ENCODE measurements around the gene MAP3K19. TPM values are rescaled to one million over a fixed set of nuclear protein-coding genes. Genes with fewer than 3 reads are reported as not detected.
"Not testable (repeated sequence)": the region's sequence is repeated elsewhere in the genome, so short reads cannot be mapped to it uniquely, and the experiment has no call there.

The MAP3K19 gene
- total RNA-seq, 1 experiment from 2014 or later: not detected

DNA sequence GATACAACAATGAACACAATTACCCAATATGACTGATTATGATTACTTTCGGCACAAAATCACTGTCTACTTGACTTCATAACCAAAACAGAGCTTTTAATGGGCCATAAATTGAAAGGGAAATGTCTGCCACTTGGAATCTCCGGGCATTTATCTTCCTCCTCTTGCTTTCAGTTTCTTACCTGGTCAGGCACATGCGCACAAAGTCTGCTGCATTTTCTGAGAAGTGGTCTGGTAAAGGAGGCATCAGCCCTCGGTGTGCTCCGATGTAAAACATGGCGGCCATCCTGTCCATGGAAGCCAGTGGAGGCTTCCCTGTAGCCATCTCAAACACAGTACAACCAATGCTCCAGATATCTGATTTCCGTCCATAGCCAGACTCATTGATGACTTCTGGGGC is 66.6 kb downstream of the MAP3K19 start:
- no peak for DNase-seq
- no peaks in the 10 kb centered on the region for H3K36me3 ChIP-seq
- H3K27ac ChIP-seq: no peak overlapping the region
- H3K4me3 ChIP-seq: no peak overlapping the region
- no peaks in the 10 kb centered on the region for H3K27me3 ChIP-seq
- H3K9me3 ChIP-seq (replicated peaks): peaks cover 4% of the 10 kb centered on the region; the same call in 1 of the 2 replicates
- H3K4me1 ChIP-seq: no peaks in the 10 kb centered on the region

GRCh38 chr2:134979221-134979620 is 68.0 kb downstream of the MAP3K19 start:
- Histone ChIP-seq H3K4me3 (no peak overlapping the region), H3K27ac (no peak overlapping the region), H3K36me3 (no peaks in the 10 kb centered on the region), H3K9me3 (replicated peaks) (peaks cover 8% of the 10 kb centered on the region; the same call in 1 of the 2 replicates), H3K27me3 (no peaks in the 10 kb centered on the region), H3K4me1 (no peaks in the 10 kb centered on the region)
- DNase-seq: no peak

DNA sequence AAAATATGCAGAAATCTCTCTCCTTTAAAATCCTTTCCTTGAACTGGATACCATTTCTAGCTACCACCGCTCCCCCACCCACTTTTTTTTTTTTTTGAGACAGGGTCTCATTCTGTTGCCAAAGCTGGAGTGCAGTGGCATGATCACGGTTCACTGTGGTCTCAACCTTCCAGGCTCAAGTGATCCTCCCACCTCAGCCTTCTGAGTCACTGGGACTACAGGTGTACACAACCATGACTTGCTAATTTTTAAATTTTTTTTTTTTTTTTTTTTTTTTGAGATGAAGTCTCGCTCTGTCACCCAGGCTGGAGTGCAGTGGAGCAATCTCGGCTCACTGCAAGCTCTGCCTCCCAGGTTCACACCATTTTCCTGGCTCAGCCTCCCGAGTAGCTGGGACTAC is 70.1 kb downstream of the MAP3K19 start:
- H3K4me3 ChIP-seq, H3K4me1 ChIP-seq, H3K27ac ChIP-seq, H3K36me3 ChIP-seq, DNase-seq, H3K27me3 ChIP-seq: not testable (repeated sequence)
- H3K9me3 ChIP-seq (replicated peaks): peaks cover 10% of the 10 kb centered on the region; the same call in 1 of the 2 replicates

- Histone ChIP-seq H3K9me3 (replicated peaks) (peaks cover 9% of the 10 kb centered on the region; the same call in 1 of the 2 replicates), H3K36me3 (no peaks in the 10 kb centered on the region), H3K4me3 (no peak overlapping the region), H3K27ac (no peak overlapping the region), H3K27me3 (no peaks in the 10 kb centered on the region), H3K4me1 (no peaks in the 10 kb centered on the region)
- DNase-seq: no peak
Observed at GRCh38 chr2:134976074-134976702, 71.1 kb downstream of the MAP3K19 start.

DNA sequence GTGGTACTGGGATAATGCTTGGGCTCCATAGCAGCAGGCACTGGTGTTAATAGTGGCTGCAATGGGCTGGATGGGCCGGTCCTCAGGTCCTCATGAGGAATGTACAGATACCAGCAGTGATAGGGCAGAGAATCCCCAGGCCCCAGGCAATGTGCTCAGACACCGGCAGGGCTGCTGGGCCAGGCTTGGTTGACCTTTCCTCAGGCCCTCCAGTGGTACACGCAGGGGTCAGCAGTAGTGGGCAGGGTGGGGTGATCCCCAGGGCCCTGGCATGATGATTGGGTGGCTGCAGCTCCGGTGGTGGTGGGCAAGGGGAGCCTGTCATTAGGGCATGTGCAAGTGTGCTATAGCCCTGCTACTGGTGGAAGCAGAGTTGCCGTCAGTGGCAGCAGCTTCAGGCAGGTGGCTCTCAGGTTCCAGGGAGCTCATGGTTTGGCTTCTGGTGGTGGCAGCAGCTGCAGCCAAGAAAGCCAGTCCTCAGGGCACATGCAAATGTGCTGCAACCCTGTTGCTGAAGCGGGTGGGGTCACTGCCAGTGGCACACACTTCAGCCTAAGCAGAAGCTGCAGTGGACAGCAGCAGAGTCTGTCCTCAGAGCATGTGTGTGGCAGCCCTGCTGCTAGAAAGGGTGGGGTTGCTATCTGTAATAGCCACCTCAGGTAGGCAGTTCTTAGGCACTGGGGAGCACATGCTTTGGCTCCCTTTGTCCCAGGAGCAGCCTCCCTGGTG is 71.8 kb downstream of the MAP3K19 start:
- 0 out of 2 replicates have a peak, but pooled peaks cover 7% of the 10 kb centered on the region for H3K9me3 ChIP-seq (replicated peaks)
- H3K27me3 ChIP-seq: no peaks in the 10 kb centered on the region
- no peaks in the 10 kb centered on the region for H3K36me3 ChIP-seq
- no peaks in the 10 kb centered on the region for H3K4me1 ChIP-seq
- no peak for DNase-seq
- no peak overlapping the region for H3K4me3 ChIP-seq
- H3K27ac ChIP-seq: no peak overlapping the region

GRCh38 chr2:134973241-134974138 is 73.8 kb downstream of the MAP3K19 start:
- Histone ChIP-seq H3K27me3 (no peaks in the 10 kb centered on the region), H3K27ac (no peak overlapping the region), H3K4me3 (no peak overlapping the region), H3K4me1 (no peaks in the 10 kb centered on the region), H3K36me3 (no peaks in the 10 kb centered on the region), H3K9me3 (replicated peaks) (0 out of 2 replicates have a peak, but pooled peaks cover 7% of the 10 kb centered on the region)
- no peak for DNase-seq

GRCh38 chr2:134967166-134967565 is 80.1 kb downstream of the MAP3K19 start:
- not testable (repeated sequence) for H3K27ac ChIP-seq; H3K27me3 ChIP-seq; H3K4me1 ChIP-seq; DNase-seq; H3K4me3 ChIP-seq; H3K9me3 ChIP-seq (replicated peaks); H3K36me3 ChIP-seq

DNA sequence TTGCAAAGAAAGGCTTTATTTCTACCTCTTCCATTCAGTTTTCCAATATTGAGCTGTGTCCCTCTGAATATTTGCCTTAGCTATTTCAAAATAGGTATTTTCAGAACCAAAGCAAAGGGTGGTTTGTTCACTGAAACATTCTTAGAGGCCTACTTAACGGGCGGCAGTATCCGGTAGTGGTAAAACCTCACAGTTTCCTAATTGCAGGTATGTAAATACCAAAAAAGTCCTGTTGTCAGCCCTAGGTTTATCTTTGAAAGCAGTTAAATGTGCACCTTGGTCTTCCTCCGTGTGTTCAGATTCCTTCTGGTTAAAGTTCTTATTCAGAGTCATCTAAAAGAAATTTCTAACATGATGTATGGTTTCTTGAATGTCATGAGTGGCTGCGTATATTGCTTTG is 89.8 kb downstream of the MAP3K19 start:
- DNase-seq: no peak
- no peak overlapping the region for H3K27ac ChIP-seq
- H3K27me3 ChIP-seq: no peaks in the 10 kb centered on the region
- H3K4me3 ChIP-seq: no peak overlapping the region
- peaks cover 56% of the 10 kb centered on the region for H3K36me3 ChIP-seq
- no peaks in the 10 kb centered on the region for H3K4me1 ChIP-seq
- no peaks in the 10 kb centered on the region for H3K9me3 ChIP-seq (replicated peaks)

GRCh38 chr2:134955744-134956143 is 91.5 kb downstream of the MAP3K19 start:
- no peaks in the 10 kb centered on the region for H3K4me1 ChIP-seq
- H3K4me3 ChIP-seq: no peak overlapping the region
- H3K27ac ChIP-seq: no peak overlapping the region
- H3K27me3 ChIP-seq: no peaks in the 10 kb centered on the region
- H3K9me3 ChIP-seq (replicated peaks): no peaks in the 10 kb centered on the region
- H3K36me3 ChIP-seq: peaks cover 66% of the 10 kb centered on the region
- no peak for DNase-seq

DNA sequence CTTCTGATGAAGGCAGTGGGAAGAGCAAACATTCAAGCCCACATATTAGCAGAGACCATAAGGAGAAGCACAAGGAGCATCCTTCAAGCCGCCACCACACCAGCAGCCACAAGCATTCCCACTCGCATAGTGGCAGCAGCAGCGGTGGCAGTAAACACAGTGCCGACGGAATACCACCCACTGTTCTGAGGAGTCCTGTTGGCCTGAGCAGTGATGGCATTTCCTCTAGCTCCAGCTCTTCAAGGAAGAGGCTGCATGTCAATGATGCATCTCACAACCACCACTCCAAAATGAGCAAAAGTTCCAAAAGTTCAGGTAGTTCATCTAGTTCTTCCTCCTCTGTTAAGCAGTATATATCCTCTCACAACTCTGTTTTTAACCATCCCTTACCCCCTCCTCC is 93.2 kb downstream of the MAP3K19 start:
- H3K4me1 ChIP-seq: no peaks in the 10 kb centered on the region
- no peak overlapping the region for H3K27ac ChIP-seq
- no peaks in the 10 kb centered on the region for H3K27me3 ChIP-seq
- no peaks in the 10 kb centered on the region for H3K9me3 ChIP-seq (replicated peaks)
- peaks cover 82% of the 10 kb centered on the region for H3K36me3 ChIP-seq
- H3K4me3 ChIP-seq: no peak overlapping the region
- no peak for DNase-seq

GRCh38 chr2:134952608-134953007 is 94.6 kb downstream of the MAP3K19 start:
- Histone ChIP-seq H3K27ac (no peak overlapping the region), H3K36me3 (peaks cover 89% of the 10 kb centered on the region), H3K27me3 (no peaks in the 10 kb centered on the region)

GRCh38 chr2:134950886-134951285 is 96.4 kb downstream of the MAP3K19 start:
- no peak overlapping the region for H3K4me3 ChIP-seq
- peaks cover 89% of the 10 kb centered on the region for H3K36me3 ChIP-seq

More at GRCh38 chr2:134952608-134953007, 94.6 kb downstream of the MAP3K19 start:
- Histone ChIP-seq H3K4me3 (no peak overlapping the region), H3K4me1 (no peaks in the 10 kb centered on the region), H3K9me3 (replicated peaks) (no peaks in the 10 kb centered on the region)
- DNase-seq: no peak

DNA sequence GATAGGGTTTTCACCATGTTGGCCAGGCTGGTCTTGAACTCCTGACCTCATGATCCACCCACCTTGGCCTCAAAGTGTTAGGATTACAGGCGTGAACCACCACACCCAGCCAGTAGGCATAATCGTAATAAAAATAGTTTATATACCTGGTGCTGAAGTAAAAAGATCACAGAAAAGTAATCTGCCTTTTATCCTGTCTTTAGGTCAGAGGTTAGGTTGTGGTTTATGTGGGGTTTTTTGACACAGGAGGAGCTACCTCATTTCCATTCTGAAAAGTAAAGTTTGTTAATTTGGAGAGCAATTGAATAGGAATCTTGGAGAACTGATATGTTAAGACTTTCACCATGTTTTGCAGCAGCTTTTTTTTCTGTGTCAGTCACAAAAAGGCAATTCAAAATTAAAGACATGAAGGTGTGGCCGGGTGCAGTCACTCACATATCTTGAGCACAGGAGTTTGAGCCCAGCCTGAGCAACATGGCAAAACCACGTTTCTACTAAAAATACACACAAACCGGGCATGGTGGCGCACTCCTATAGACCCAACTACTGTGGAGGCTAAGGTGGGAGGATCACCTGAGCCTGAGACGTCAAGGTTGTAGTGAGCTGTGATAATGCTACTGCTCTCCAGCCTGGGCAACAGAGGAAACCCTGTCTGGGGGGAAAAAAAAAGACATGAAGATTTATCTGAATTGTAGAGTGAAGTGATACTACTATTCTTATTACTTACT is 97.1 kb downstream of the MAP3K19 start:
- DNase-seq: no peak
- Histone ChIP-seq H3K4me3 (no peak overlapping the region), H3K27me3 (no peaks in the 10 kb centered on the region), H3K27ac (no peak overlapping the region), H3K9me3 (replicated peaks) (no peaks in the 10 kb centered on the region), H3K4me1 (no peaks in the 10 kb centered on the region), H3K36me3 (peaks cover 81% of the 10 kb centered on the region)

More at GRCh38 chr2:134950886-134951285, 96.4 kb downstream of the MAP3K19 start:
- Histone ChIP-seq H3K9me3 (replicated peaks) (no peaks in the 10 kb centered on the region), H3K27ac (no peak overlapping the region), H3K4me1 (no peaks in the 10 kb centered on the region), H3K27me3 (no peaks in the 10 kb centered on the region)
- DNase-seq: no peak

DNA sequence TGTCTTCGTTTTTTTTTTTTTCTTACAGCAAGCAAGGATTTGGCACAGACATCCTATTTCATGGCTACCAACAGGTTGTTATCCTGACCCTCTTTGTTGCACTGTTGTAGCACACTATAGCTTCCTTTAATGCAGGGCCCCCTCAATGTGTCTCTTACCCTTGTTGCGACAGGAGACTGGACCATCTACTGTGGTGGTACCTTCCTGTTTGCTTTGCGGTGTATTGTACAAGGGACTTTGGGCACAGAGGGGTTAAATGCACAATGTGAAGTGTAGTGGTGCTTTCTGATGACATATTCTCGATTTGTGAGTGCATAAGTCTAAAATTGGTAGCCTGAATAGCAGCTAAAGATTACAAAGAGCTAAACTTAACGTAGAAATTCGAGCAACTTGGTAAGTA is 101.2 kb downstream of the MAP3K19 start:
- no peak for DNase-seq
- Histone ChIP-seq H3K36me3 (peaks cover 71% of the 10 kb centered on the region), H3K9me3 (replicated peaks) (no peaks in the 10 kb centered on the region), H3K4me1 (no peaks in the 10 kb centered on the region), H3K4me3 (no peak overlapping the region), H3K27ac (no peak overlapping the region), H3K27me3 (no peaks in the 10 kb centered on the region)

Data from SJCRH30 (cell line).